ENCODE results near the gene FBXW11. TPM values are rescaled to one million over a fixed set of nuclear protein-coding genes. Genes with fewer than 3 reads are reported as not detected.
"Not testable (repeated sequence)": the region's sequence is repeated elsewhere in the genome, so short reads cannot be mapped to it uniquely, and the experiment has no call there.

The FBXW11 gene
- total and polyA plus RNA-seq, 12 donors, result 6.8 to 89.0 (median 60.3) TPM

DNA sequence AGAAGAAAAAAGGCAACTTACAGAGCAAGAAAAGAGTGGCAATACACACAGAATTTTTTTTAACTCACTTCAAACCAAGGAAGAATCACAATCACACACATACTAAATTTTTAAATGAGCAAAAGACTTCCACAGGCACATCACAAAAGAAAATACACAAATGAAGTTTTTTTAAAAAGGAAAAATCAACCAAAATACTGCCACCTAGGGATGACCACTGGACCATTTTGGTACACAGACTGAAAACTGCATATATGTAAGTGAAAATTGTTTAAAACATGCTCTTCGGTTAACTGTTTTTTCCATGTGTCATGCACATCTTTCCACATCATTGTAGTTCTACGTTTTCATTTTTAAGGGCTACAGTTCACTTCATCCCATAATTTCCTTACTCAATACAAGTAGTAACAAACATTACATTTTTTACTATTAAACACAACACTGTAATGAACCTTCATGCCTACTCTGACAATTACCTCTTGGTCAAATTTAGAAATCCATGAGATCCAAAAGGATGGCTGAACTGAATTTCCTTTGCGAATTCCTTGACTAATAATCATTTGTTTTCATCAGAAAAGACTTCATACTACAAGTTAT is 79.0 kb downstream of the FBXW11 start:
- Histone ChIP-seq H3K4me1 (replicated peaks in 1 of 2) (no peaks in the 10 kb centered on the region), H3K4me3 (no peak overlapping the region), H3K36me3 (replicated peaks in 1 of 2) (no peaks in the 10 kb centered on the region), H3K27ac (no peak overlapping the region), H3K27me3 (no peaks in the 10 kb centered on the region), H3K9me3 (replicated peaks in 1 of 3) (peaks cover 0 to 3% (median 0%) of the 10 kb centered on the region in 3 donors)
- TF ChIP-seq POLR2A (IDR thresholded peaks at IDR 0.05), result no peak
- TF ChIP-seq, protein P1, sequence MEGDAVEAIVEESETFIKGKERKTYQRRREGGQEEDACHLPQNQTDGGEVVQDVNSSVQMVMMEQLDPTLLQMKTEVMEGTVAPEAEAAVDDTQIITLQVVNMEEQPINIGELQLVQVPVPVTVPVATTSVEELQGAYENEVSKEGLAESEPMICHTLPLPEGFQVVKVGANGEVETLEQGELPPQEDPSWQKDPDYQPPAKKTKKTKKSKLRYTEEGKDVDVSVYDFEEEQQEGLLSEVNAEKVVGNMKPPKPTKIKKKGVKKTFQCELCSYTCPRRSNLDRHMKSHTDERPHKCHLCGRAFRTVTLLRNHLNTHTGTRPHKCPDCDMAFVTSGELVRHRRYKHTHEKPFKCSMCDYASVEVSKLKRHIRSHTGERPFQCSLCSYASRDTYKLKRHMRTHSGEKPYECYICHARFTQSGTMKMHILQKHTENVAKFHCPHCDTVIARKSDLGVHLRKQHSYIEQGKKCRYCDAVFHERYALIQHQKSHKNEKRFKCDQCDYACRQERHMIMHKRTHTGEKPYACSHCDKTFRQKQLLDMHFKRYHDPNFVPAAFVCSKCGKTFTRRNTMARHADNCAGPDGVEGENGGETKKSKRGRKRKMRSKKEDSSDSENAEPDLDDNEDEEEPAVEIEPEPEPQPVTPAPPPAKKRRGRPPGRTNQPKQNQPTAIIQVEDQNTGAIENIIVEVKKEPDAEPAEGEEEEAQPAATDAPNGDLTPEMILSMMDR (IDR thresholded peaks at IDR 0.05), result no peak
- intact Hi-C loops (cut with DNase I), result no loop called here
- no peak for DNase-seq
- WGBS, 4 donors, result 92 to 97% (median 94%) methylated on average over 3 of the region's 3 CpGs

DNA sequence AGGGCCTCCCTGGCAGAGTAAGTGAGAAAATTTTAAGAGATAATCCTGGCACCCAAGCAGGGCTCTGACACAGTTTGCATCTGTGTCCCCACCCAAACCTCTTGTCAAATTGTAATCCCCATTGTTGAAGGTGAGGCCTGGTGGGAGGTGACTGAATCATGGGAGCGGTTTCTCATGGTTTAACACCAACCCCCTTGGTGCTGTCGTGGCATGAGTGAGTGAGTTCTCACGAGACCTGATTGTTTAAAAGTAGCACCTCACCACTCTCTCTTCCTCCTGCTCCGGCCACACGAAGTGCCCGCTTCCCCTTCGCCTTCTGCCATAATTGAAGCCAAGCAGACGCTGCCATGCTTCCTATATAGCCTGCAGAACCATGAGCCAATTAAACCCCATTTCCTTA is 80.1 kb downstream of the FBXW11 start:
- Histone ChIP-seq H3K9me3 (replicated peaks in 1 of 3) (peaks cover 0 to 3% (median 0%) of the 10 kb centered on the region in 3 donors), H3K36me3 (replicated peaks in 1 of 2) (no peaks in the 10 kb centered on the region), H3K4me3 (no peak overlapping the region), H3K27me3 (no peaks in the 10 kb centered on the region), H3K27ac (no peak overlapping the region), H3K4me1 (replicated peaks in 1 of 2) (no peaks in the 10 kb centered on the region)
- intact Hi-C loops (cut with DNase I), result no loop called here
- 85 to 96% (median 88%) methylated on average over 8 of the region's 8 CpGs for WGBS, 4 donors
- no peak for TF ChIP-seq POLR2A (IDR thresholded peaks at IDR 0.05)
- TF ChIP-seq, protein P1 (IDR thresholded peaks at IDR 0.05), result no peak
- no peak for DNase-seq

DNA sequence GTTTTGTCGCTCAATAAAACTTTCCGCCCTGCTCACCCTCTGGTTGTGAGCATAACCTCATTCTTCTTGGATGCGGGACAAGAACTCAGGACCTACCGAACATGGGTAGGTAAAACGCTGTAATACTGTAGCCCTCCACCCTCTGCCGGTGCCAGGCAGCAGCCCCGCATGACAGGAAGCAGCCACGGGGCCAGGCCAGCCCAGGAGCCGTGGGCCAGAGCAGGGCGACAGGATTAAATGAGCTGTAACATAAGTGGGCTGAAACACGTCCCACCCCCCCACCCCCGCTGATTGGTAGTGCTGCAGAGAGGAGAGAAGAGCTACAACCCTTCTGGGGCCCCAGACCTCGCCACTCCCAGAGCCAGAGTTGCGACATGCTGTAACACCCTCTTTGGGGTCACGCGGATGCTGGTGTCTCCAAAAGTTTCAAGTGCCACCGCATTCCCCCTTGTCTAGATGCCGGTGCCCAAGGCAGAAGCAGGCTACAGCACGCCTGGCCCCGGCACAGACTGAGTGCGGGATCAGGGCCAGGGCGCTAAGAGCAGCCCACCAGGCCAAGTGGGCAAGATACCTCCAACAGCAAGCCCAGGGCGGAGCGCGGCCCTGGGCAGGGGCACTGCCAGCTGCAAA is 81.8 kb downstream of the FBXW11 start:
- WGBS, 4 donors, result 94 to 97% (median 97%) methylated on average over 13 to 25 of the region's 25 CpGs

DNA sequence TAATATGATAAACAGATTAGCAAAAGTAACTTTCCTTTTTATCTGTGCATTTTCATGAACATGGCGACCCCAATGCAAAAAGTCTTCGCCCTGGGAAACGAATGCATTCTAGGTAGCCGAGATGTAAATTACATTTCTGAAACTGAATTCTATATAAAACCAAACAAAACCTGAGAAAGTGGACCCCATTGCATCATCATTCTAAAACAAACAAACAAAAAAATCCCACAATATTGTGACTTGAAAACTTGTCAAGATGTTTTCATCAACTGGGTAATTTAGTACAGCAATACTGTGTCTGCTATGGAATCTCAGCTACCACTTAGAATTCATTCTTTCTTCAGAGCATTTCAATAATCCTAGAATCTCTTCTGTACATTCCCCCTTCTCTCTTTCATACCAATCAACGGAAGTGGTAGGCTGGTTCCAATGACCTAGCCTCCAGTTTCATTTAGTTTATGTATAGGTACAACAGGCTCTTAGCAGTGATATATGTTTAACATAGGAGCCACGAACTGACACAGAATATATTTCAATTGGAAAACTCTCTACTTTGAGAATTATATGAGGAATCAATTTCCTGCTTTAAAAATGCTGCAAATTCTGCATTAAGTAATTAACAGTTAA is 85.6 kb downstream of the FBXW11 start:
- no peak for DNase-seq
- TF ChIP-seq, protein P1 (IDR thresholded peaks at IDR 0.05), result no peak
- TF ChIP-seq POLR2A (IDR thresholded peaks at IDR 0.05), result no peak
- H3K9me3 ChIP-seq (replicated peaks in 1 of 3), result no peaks in the 10 kb centered on the region
- peaks cover 0 to 5% of the 10 kb centered on the region in 2 donors for H3K4me1 ChIP-seq (replicated peaks in 1 of 2)
- no peaks in the 10 kb centered on the region for H3K27me3 ChIP-seq
- H3K36me3 ChIP-seq (replicated peaks in 1 of 2), result no peaks in the 10 kb centered on the region
- 90 to 93% (median 91%) methylated on average over 6 of the region's 6 CpGs for WGBS, 4 donors
- intact Hi-C loops (cut with DNase I), result no loop called here
- H3K27ac ChIP-seq, result no peak overlapping the region
- H3K4me3 ChIP-seq, result no peak overlapping the region

More for the DNA sequence above, 81.8 kb downstream of the FBXW11 start:
- no peaks in the 10 kb centered on the region for H3K27me3 ChIP-seq
- intact Hi-C loops (cut with DNase I), result no loop called here
- H3K4me1 ChIP-seq (replicated peaks in 1 of 2), result no peaks in the 10 kb centered on the region
- no peaks in the 10 kb centered on the region for H3K36me3 ChIP-seq (replicated peaks in 1 of 2)
- no peaks in the 10 kb centered on the region for H3K9me3 ChIP-seq (replicated peaks in 1 of 3)
- no peak for TF ChIP-seq POLR2A (IDR thresholded peaks at IDR 0.05)
- TF ChIP-seq, protein P1 (IDR thresholded peaks at IDR 0.05), result no peak
- DNase-seq, result no peak
- no peak overlapping the region for H3K27ac ChIP-seq
- H3K4me3 ChIP-seq, result no peak overlapping the region

DNA sequence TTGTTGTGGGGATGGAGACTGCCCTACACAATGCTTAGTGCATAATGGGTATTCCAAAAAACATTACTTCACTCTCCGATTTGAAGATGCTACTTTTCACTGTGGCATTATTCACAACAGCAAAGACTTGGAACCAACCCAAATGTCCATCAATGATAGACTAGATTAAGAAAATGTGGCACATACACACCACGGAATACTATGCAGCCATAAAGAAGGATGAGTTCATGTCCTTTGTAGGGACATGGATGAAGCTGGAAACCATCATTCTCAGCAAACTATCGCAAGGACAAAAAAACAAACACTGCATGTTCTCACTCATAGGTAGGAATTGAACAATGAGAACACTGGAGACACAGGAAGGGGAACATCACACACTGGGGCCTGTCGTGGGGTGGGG is 90.7 kb downstream of the FBXW11 start:
- not testable (repeated sequence) for H3K27me3 ChIP-seq; H3K9me3 ChIP-seq (replicated peaks in 1 of 3); H3K36me3 ChIP-seq (replicated peaks in 1 of 2); DNase-seq; H3K4me3 ChIP-seq; H3K27ac ChIP-seq
- H3K4me1 ChIP-seq (replicated peaks in 1 of 2), result peaks cover 0 to 32% of the 10 kb centered on the region in 2 donors
- intact Hi-C loops (cut with DNase I), result loop anchor here in 1 of 2 donors (10.0 kb wide), 2 partner anchors 89 to 129 kb away; partner anchors contain the start of gene FBXW11
- 86 to 94% (median 93%) methylated on average over 4 of the region's 4 CpGs for WGBS, 4 donors

Data from adrenal gland (tissue), 12 donors.